HK-2 (cell line): ENCODE data around the gene CCDC40.
"Not testable (repeated sequence)": the region's sequence is repeated elsewhere in the genome, so short reads cannot be mapped to it uniquely, and the experiment has no call there.

Experiments
- DNase-seq: peaks from one replicate; pipeline ENCODE4 v3.0.0-alpha.2; 2018; ENCODE audit not compliant: unreplicated experiment

Gene CCDC40

DNA sequence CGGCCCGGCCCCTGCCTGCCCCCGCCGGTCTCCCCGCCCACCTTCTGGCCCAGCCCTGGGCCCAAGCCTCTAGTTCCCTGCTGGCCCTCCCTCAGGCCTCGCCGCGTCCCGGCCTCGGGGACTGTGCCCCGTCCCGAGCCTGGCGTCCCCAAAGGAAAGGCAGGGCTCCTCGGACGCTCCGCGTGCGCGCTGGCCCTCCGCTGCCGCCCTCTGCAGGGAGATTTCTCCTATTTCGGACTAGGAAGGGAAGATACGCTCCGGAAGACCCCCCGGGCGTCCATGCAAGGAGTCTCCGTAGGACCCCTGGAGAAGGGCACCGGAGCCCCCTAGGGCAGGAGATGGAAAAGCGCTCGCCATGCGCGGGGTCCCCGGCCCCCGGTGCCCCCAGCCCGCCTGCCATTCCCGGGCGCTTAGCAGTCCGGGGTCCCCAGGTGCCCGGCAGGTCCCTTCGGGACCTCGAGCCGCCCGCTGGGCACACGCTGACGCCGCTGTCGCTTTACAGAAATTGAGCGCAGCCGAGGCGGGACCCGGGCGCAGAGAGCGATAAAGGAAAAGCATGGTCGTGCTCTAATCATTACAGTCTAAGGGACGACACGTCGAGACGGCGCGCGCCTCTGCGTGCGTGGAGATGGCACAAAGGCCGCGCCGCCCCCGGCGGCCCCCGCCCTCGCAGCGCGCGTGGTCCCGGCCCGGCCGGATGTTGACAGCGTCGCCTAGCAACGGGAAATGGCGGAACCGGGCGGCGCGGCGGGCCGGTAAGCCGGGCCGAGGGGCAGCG, at the start of gene CCDC40:
Gene CCDC40 (plus strand): TSS at position 706 of the 778 bp plus-strand sequence. CDS start 21 bp downstream, at position 727.
- DNase-seq: peak; percentile 83

GRCh38 chr17:79987187-79987934, 49.1 kb upstream of the CCDC40 start:
- DNase-seq: no peak

DNA sequence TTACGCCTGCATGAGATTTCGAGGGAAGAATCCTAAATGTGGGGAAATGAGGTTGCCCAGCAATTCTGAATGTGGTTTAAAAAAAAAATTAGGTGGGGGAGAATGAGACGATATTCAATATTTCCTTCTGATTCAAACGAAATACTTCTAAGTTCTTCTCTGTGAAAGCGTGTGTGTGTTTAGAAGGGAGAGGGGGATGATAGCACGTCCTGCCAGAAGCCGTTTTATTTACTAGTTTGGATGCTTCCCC, 48.6 kb upstream of the CCDC40 start:
- DNase-seq: no peak

GRCh38 chr17:79988185-79988971, 48.1 kb upstream of the CCDC40 start:
- peak; percentile 25 for DNase-seq

DNA sequence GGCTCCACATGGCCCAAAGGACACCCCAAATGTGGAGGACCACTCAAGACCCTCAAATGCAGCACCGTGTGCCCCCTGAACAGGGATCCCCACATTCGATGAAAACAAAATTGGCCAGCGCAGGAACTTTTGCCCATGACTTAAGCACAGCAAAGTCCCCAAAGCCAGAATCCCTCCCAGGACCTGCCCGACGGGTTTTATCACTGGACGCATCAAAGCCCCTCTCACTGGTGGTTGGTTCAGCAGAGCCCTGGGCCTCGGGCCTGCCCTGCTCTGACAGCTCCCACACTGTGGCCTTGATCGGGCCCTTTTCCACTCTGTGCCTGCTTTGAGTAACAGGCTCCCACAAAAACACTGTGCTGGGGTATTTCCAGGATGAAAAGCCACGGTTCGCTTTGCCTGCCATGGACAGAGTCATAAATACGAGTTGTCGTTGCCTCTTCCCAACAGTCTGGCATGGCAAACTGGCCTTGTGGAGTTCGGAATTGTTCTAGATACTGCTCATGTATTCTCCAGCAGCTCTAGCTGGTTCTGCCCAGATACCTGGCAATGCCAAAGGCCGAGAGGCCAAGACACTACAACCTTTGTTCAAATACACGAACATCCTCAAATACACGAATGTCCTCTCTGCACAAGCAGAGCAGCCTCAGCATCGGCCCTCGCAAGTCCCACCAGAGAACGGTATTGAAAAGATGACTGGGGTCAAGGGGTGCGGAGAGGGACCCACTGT, 47.2 kb upstream of the CCDC40 start:
- no peak for DNase-seq

DNA sequence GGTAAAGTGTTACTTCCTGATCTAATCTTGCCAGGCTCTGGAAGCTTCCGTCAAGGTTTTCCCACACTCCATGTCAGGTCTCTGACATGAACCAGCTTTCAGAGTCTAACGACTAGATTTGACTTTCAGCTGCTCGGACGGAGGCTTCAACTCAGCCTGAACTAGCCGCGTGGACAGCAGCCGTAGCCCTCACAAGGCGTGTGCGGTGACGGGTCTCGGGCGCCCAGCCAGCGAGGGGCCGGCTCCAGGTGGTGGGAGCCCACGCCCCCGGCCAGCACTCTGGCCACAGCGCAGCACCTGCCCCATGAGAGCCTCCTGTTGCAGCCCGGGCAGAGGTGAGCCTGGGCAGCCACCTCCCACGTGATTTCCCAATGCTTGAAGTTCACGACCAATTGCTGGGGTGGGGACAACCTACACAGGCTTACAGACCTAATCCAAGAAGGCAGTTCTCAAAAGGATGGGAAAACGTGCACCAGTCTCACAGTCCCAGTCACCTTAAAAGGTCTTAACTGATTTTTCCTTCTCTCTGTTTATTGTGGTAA, 46.3 kb upstream of the CCDC40 start:
- no peak for DNase-seq

DNA sequence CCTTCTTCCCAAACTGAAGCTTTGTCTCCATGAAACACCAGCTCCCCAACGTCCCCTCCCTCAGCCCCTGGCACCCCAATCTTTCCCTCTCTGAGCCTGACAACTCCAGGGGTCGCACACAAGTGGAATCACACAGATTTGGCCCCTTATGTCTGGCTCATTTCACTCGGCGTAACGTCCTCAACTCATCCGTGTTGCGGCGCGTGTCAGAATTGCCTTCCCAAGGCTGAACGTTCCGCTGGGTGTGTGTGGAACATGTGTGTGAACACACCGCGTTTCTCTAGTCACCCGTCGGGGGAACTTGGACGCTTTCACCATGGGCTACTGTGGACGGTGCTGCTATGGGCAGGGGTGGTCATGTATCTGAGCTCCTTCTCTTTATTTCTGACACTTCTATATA, 45.7 kb upstream of the CCDC40 start:
- no peak for DNase-seq

- DNase-seq: peak; percentile 78
Observed at GRCh38 chr17:79991140-79991923, 45.1 kb upstream of the CCDC40 start.

DNA sequence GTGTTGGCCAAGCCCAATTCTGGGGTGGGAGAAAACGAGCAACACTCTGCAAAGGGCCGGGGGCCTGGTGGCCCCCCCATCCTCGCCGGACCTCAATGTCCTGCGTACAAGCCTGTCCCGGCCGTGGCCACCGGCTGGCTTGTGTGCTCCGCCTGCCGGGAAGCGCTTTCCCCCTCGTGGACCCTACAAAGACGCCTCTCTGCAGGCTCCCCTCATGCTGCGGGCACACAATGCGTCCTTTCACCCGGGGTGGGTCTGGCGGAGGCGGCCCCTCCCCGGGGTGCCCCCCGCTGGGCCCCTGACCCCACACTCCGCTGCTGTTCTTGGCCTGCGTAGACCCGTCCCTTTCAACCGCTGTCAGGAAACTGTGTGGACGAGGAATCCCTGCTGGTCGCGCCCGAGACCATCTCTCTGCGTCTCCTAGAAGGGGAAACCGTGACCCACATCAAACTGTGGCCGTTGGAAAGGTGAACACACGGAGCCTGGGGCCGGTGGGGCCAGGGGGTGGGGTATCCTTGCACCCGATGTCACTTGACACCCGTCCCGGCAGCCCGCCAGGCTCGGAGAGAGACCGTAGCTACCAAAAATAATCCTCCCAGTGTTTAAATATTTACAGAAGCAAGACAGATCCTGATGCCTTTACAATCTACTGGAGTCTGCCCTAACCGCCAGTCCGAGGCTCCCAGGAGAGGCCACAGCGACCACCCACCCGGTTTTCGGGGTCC, 44.4 kb upstream of the CCDC40 start:
- no peak for DNase-seq

GRCh38 chr17:79992649-79993389, 43.6 kb upstream of the CCDC40 start:
- no peak for DNase-seq

- DNase-seq: peak; percentile 80
Observed at GRCh38 chr17:79993390-79994227, 42.8 kb upstream of the CCDC40 start.

DNA sequence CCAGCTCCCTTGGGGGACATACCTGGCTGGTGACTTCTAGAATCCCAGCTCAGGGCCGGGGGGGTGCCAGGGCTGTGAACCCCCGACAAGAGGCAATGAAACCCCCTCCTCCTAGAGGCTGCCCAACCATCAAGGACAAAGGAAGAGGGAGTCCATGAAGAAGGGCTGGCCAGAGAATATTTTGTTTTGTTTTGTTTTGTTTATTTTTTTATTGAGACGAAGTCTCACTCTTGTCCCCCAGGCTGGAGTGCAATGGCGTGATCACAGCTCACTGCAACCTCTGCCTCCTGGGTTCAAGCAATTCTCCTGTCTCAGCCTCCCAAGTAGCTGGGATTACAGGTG, 42.2 kb upstream of the CCDC40 start:
- DNase-seq: not testable (repeated sequence)

DNA sequence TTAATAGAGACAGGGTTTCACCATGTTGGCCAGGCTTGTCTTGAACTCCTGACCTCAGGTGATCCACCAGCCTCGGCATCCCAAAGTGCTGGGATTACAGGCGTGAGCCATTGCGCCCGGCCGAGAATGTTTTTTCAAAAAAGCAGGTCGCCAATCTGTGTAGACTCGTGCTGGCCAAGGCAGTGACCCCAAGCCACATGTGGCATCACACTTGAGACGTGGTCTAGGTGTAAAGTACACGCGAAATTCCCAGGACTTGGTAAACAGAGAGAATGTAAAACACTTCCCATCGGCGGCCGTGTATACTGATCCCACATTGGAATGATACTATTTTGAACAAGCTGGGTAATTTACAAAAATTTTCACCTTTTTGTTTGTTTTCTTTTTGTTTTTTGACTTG, 41.8 kb upstream of the CCDC40 start:
- no peak for DNase-seq

DNA sequence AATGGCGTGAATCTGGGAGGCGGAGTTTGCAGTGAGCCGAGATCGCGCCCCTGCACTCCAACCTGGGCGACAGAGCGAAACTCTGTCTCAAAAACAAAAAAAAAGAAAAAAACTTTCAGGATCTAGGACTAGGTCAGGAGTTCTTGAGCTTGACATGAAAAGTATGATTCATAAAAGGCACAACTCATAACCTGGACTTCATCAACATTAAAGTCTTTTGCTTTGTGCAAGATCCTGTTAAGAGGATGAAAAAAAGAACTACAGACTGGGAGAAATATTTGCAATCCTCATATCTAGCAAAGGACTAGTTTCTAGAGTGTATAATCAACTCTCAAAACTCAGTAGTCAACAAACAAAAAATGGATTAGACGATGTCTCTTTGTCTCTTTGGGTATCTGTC, 40.7 kb upstream of the CCDC40 start:
- no peak for DNase-seq

- DNase-seq: no peak
Observed at GRCh38 chr17:79996291-79996690, 40.2 kb upstream of the CCDC40 start.

DNA sequence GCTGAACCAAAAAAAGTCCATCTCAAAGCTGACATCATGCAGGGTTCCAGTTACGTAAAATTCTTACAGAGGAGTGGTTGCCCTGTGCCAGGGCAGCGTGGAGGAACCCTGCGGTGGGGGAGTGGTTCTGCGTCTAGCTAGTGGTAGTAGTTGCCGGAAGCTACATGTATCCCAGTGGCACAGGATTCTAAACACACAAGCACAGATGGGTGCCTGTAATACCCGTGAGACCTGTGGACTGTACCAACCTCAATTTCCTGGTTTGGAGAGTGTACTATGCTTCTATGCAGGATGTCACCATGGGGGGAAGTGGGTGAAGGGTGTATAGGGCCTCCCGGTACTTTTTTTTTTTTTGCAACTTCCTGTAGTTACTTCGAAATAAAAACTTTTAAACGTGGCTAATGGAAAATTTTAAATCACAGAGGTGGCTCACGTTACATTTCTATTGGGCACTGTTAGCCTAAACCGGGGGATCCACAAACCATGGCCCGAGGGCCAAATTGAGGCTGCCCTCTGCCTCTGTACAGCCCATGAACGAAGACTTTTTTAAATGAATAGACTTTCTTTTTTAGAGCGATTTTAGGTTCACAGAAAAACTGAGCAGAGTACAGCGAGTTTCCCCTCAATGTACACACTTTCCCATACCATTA, 39.3 kb upstream of the CCDC40 start:
- DNase-seq: no peak

DNA sequence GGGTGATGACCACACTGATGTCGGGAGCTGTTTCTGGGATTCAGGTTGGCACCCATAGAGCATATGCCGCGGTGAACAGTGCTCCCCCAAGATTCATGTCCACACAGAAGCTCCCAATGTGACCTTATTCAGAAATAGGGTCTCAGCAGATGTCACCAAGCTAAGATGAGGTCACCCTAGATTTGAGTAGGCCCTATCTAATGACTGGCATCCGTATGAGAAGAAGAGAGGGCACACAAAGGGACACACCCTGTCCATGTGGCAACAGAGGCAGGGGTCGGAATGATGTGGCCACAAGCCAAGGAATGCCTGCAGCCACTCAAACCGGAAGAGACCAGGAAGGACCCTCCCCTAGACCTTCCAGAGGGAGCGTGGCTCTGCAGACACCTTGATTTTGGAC, 36.3 kb upstream of the CCDC40 start:
- no peak for DNase-seq
